ENCODE measurements around the gene CALML3. TPM values are rescaled to one million over a fixed set of nuclear protein-coding genes. Genes with fewer than 3 reads are reported as not detected.

Gene CALML3
- total and polyA plus RNA-seq, 2 donors (not counting 3 experiments of a cell fraction or from before 2014, with no cell fraction given) = not detected

- Histone ChIP-seq H3K9me1 (replicated peaks; ENCODE audit: control insufficient read depth, extremely low read depth, insufficient read depth, low read length) (no peaks in the 10 kb centered on the region), H3K27me3 (ENCODE audit: control insufficient read depth in 2 of 2, insufficient read depth in 2 of 2, low read length in 2 of 2) (no peaks in the 10 kb centered on the region), H2AFZ (ENCODE audit: low read depth, low read length) (no peak overlapping the region), H3K27ac (ENCODE audit: insufficient read depth, low read depth, low read length) (no peak overlapping the region), H3K79me2 (ENCODE audit: control insufficient read depth, insufficient read depth, low read length) (no peaks in the 10 kb centered on the region), H3K9me3 (replicated peaks; ENCODE audit: control insufficient read depth, insufficient read depth, low read length) (no peaks in the 10 kb centered on the region), H4K20me1 (replicated peaks; ENCODE audit: control insufficient read depth, extremely low read depth, insufficient read depth, low read length) (no peaks in the 10 kb centered on the region), H3K9ac (replicated peaks; ENCODE audit: extremely low read depth, insufficient read depth, low read length) (no peak overlapping the region), H3K36me3 (ENCODE audit: control insufficient read depth in 2 of 2, extremely low read depth in 1 of 2, insufficient read depth in 2 of 2, low read length in 2 of 2) (no peaks in the 10 kb centered on the region), H3K4me1 (ENCODE audit: control insufficient read depth, extremely low read depth, insufficient read depth, low read length) (no peaks in the 10 kb centered on the region), H3K4me2 (ENCODE audit: insufficient read depth, low read length) (no peak overlapping the region), H3K4me3 (replicated peaks in 1 of 3; ENCODE audit: insufficient read depth in 1 of 3, low read depth in 1 of 3, low read length in 3 of 3) (no peak overlapping the region)
- TF ChIP-seq FOS (IDR thresholded peaks at IDR 0.05; ENCODE audit: borderline replicate concordance, insufficient read depth, low read length) (no peak), EZH2 (IDR thresholded peaks at IDR 0.05; ENCODE audit: borderline replicate concordance, low read depth, low read length, severe bottlenecking) (no peak), GATA2 (IDR thresholded peaks at IDR 0.05; ENCODE audit: insufficient read depth, insufficient read length, low read depth, low read length) (no peak), MAX (IDR thresholded peaks at IDR 0.05; ENCODE audit: insufficient read depth, insufficient read length) (no peak), CTCF (IDR thresholded peaks at IDR 0.05; ENCODE audit: extremely low read depth in 1 of 2, insufficient read depth in 1 of 2, low read depth in 1 of 2, low read length in 2 of 2) (no peak), POLR2AphosphoS5 (IDR thresholded peaks at IDR 0.05; ENCODE audit: insufficient read depth, low read depth, low read length) (no peak), JUN (IDR thresholded peaks at IDR 0.05; ENCODE audit: borderline replicate concordance, insufficient read depth, insufficient read length, low read depth) (no peak), POLR2A (IDR thresholded peaks at IDR 0.05; ENCODE audit: low read depth, low read length) (no peak), MYC (IDR thresholded peaks at IDR 0.05; ENCODE audit: low read depth, low read length) (no peak)
- intact Hi-C loops (cut with micrococcal nuclease) = no loop called here
- CTCF ChIA-PET = interaction anchor here (0.7 kb wide), 1 partner anchor 55 kb away, joined by 3 read pairs; no protein-coding TSS in a partner anchor
- DNase-seq (ENCODE audit: low read depth, low spot score) (no peak), FAIRE-seq (no peak)
- dilution Hi-C loops (cut with MboI; ENCODE audit: extremely low pct_ligation_motif_present, low sequenced_read_pairs) = no loop called here
- POLR2A ChIA-PET = no interaction called here
- BruUV-seq (replicated peaks) = no TSS peak
These were observed 42.7 kb downstream of the CALML3 start for GRCh38 chr10:5567477-5567876.
